Putamen (tissue), 1 donor: ENCODE data around the gene SH3BGR.

Experiments
- DNase-seq: peaks from one replicate; pipeline ENCODE4 v3.0.0-alpha.2; 2016; ENCODE audit warnings: low spot score

Gene SH3BGR

GRCh38 chr21:39456665-39457064, 4.9 kb downstream of the SH3BGR start:
- DNase-seq: no peak

- DNase-seq: no peak
Observed at GRCh38 chr21:39461419-39461818, 9.6 kb downstream of the SH3BGR start.

GRCh38 chr21:39463308-39463707, 11.5 kb downstream of the SH3BGR start:
- DNase-seq: no peak

- no peak for DNase-seq
Observed at GRCh38 chr21:39466584-39466983, 14.8 kb downstream of the SH3BGR start.

GRCh38 chr21:39467746-39468145, 16.0 kb downstream of the SH3BGR start:
- DNase-seq: no peak

GRCh38 chr21:39468559-39468958, 16.8 kb downstream of the SH3BGR start:
- DNase-seq: no peak

- DNase-seq: no peak
Observed at GRCh38 chr21:39471598-39471997, 19.8 kb downstream of the SH3BGR start.

GRCh38 chr21:39472786-39473185, 21.0 kb downstream of the SH3BGR start:
- no peak for DNase-seq

- DNase-seq: no peak
Observed at GRCh38 chr21:39474611-39475010, 22.8 kb downstream of the SH3BGR start.

- no peak for DNase-seq
Observed at GRCh38 chr21:39479164-39479813, 27.5 kb downstream of the SH3BGR start.

- DNase-seq: no peak
Observed at GRCh38 chr21:39479814-39480182, 28.0 kb downstream of the SH3BGR start.

GRCh38 chr21:39480271-39480670, 28.5 kb downstream of the SH3BGR start:
- no peak for DNase-seq

- DNase-seq: no peak
Observed at GRCh38 chr21:39481886-39482285, 30.1 kb downstream of the SH3BGR start.

GRCh38 chr21:39483917-39484316, 32.1 kb downstream of the SH3BGR start:
- DNase-seq: no peak

GRCh38 chr21:39484711-39485276, 33.0 kb downstream of the SH3BGR start:
- DNase-seq: no peak

GRCh38 chr21:39489380-39489924, 37.7 kb downstream of the SH3BGR start:
- DNase-seq: no peak

GRCh38 chr21:39499156-39499555, 47.4 kb downstream of the SH3BGR start:
- DNase-seq: no peak

GRCh38 chr21:39502631-39503030, 50.9 kb downstream of the SH3BGR start:
- DNase-seq: peak; percentile 75

GRCh38 chr21:39503123-39503762, 51.5 kb downstream of the SH3BGR start:
- DNase-seq: no peak

- no peak for DNase-seq
Observed at GRCh38 chr21:39504230-39504629, 52.5 kb downstream of the SH3BGR start.

GRCh38 chr21:39510240-39510639, 58.5 kb downstream of the SH3BGR start:
- DNase-seq: no peak

GRCh38 chr21:39511102-39511501, 59.3 kb downstream of the SH3BGR start:
- no peak for DNase-seq

- no peak for DNase-seq
Observed at GRCh38 chr21:39513735-39514134, 62.0 kb downstream of the SH3BGR start.
